HepG2 (cell line): ENCODE data around the gene UCKL1. TPM values are rescaled to one million over a fixed set of nuclear protein-coding genes. Genes with fewer than 3 reads are reported as not detected.

Source experiments
- CEBPG ChIP-seq: IDR thresholded peaks from 2 replicates; pipeline ENCODE4 v1.6.1; 2016
- FLYWCH1 ChIP-seq: sonication (generic); formaldehyde crosslinking; IDR thresholded peaks from 2 replicates; pipeline ENCODE4 v1.8.1; 2023; ENCODE audit warnings: mild to moderate bottlenecking, missing genetic modification reagents
- FOXC1 ChIP-seq: sonication (generic); formaldehyde crosslinking; IDR thresholded peaks from 2 replicates; pipeline ENCODE4 v1.8.0; 2022; ENCODE audit warnings: mild to moderate bottlenecking, missing genetic modification reagents, borderline replicate concordance
- FOXO1 ChIP-seq: sonication (generic); formaldehyde crosslinking; IDR thresholded peaks from 2 replicates; pipeline ENCODE4 v1.4.0; 2020; ENCODE audit warnings: missing genetic modification reagents
- JUNB ChIP-seq: sonication (generic); formaldehyde crosslinking; IDR thresholded peaks from 2 replicates; pipeline ENCODE4 v1.8.0; 2022; ENCODE audit warnings: missing genetic modification reagents, mild to moderate bottlenecking, borderline replicate concordance
- MED1 ChIP-seq: sonication (generic); formaldehyde crosslinking; IDR thresholded peaks from 2 replicates; pipeline ENCODE4 v1.4.0; 2020; ENCODE audit warnings: missing genetic modification reagents
- RARA ChIP-seq: IDR thresholded peaks from 2 replicates; pipeline ENCODE4 v1.6.1; 2016; ENCODE audit warnings: missing genetic modification reagents, missing compliant biosample characterization
- RFX1 ChIP-seq: fragments of 450-650 bp; IDR thresholded peaks from 2 replicates; pipeline ENCODE4 v1.6.1; 2017
- SOX6 ChIP-seq, 2 experiments: fragments of 450-650 bp in 1 of 2; sonication (generic) in 1 of 2; formaldehyde crosslinking in 1 of 2; IDR thresholded peaks; 2 replicates each; pipeline versions ENCODE4 v1.4.0 to v1.6.1; 2017 to 2020; ENCODE audit warnings: antibody characterized with exemption in 1 of 2, mild to moderate bottlenecking in 1 of 2, missing genetic modification reagents in 1 of 2
- SP5 ChIP-seq: IDR thresholded peaks from 2 replicates; pipeline ENCODE4 v1.6.1; 2016; ENCODE audit warnings: low read depth, borderline replicate concordance
- SRSF9 ChIP-seq: fragments of 200-400 bp; formaldehyde crosslinking; IDR thresholded peaks from 2 replicates; pipeline ENCODE4 v1.6.1; 2018; ENCODE audit warnings: borderline replicate concordance, mild to moderate bottlenecking, low read depth, low read length; ENCODE audit not compliant: insufficient read depth, poor library complexity, severe bottlenecking
- ZNF205 ChIP-seq: IDR thresholded peaks from 2 replicates; pipeline ENCODE4 v1.6.1; 2018; ENCODE audit warnings: missing biosample characterization, missing genetic modification reagents
- ZNF24 ChIP-seq: fragments of 450-650 bp; IDR thresholded peaks from 2 replicates; pipeline ENCODE4 v1.6.1; 2017; ENCODE audit warnings: antibody characterized with exemption, mild to moderate bottlenecking
- ZNF569 ChIP-seq: sonication (generic); formaldehyde crosslinking; IDR thresholded peaks from 2 replicates; pipeline ENCODE4 v1.5.0; 2020; ENCODE audit warnings: mild to moderate bottlenecking, missing genetic modification reagents, moderate library complexity, borderline replicate concordance
- ZNF619 ChIP-seq: sonication (generic); formaldehyde crosslinking; IDR thresholded peaks from 2 replicates; pipeline ENCODE4 v1.4.0; 2020; ENCODE audit warnings: mild to moderate bottlenecking, missing genetic modification reagents
- polyA plus RNA-seq, 8 experiments: library from polyadenylated mRNA; depleted of rRNA in 3 of 8; stranded (reverse) in 7 of 8; unstranded in 1 of 8; fragments of >200 nt; fragmentation: Illumina TruSeq in 4 of 8; extraction: Trizol in 4 of 8; gene quantifications; 2 replicates each; pipeline versions ENCODE4 v1.2.1 to v1.2.3, GENCODE V29; 2011 to 2016; ENCODE audit warnings: low read depth in 4 of 8, missing spikeins in 1 of 8, mixed read lengths in 1 of 8; ENCODE audit not compliant: insufficient read depth in 1 of 8
- total RNA-seq, 5 experiments: library from RNA; depleted of rRNA; stranded (reverse); fragments of >200 nt; fragmentation: Illumina TruSeq; extraction: Trizol; gene quantifications; 2 replicates each; pipeline ENCODE4 v1.2.3, GENCODE V29; 2016; ENCODE audit warnings: low read depth in 1 of 5
- TF ChIP-seq, protein P1 (sequence below): sonication (generic); formaldehyde crosslinking; IDR thresholded peaks from 2 replicates; pipeline ENCODE4 v1.4.0; 2020; ENCODE audit warnings: mild to moderate bottlenecking, missing genetic modification reagents
- TF ChIP-seq, protein P2 (sequence below): sonication (generic); formaldehyde crosslinking; IDR thresholded peaks from 2 replicates; pipeline ENCODE4; 2020; ENCODE audit warnings: missing genetic modification reagents, mild to moderate bottlenecking, borderline replicate concordance
- TF ChIP-seq, protein P3 (sequence below): sonication (generic); formaldehyde crosslinking; IDR thresholded peaks from 2 replicates; pipeline ENCODE4 v1.5.1; 2020; ENCODE audit warnings: mild to moderate bottlenecking, missing genetic modification reagents, moderate library complexity
- TF ChIP-seq, protein P4 (sequence below): sonication (generic); formaldehyde crosslinking; IDR thresholded peaks from 2 replicates; pipeline ENCODE4 v1.5.1; 2020; ENCODE audit warnings: missing genetic modification reagents, mild to moderate bottlenecking, borderline replicate concordance
- TF ChIP-seq, protein P5 (sequence below): sonication (generic); formaldehyde crosslinking; IDR thresholded peaks from 2 replicates; pipeline ENCODE4 v1.4.0; 2020; ENCODE audit warnings: mild to moderate bottlenecking, missing genetic modification reagents

UCKL1 gene
- total and polyA plus RNA-seq, 2 of the 13 experiments (the other 11 are each of a cell fraction or from before 2014, with no cell fraction given) = 50.2 to 126 TPM

DNA sequence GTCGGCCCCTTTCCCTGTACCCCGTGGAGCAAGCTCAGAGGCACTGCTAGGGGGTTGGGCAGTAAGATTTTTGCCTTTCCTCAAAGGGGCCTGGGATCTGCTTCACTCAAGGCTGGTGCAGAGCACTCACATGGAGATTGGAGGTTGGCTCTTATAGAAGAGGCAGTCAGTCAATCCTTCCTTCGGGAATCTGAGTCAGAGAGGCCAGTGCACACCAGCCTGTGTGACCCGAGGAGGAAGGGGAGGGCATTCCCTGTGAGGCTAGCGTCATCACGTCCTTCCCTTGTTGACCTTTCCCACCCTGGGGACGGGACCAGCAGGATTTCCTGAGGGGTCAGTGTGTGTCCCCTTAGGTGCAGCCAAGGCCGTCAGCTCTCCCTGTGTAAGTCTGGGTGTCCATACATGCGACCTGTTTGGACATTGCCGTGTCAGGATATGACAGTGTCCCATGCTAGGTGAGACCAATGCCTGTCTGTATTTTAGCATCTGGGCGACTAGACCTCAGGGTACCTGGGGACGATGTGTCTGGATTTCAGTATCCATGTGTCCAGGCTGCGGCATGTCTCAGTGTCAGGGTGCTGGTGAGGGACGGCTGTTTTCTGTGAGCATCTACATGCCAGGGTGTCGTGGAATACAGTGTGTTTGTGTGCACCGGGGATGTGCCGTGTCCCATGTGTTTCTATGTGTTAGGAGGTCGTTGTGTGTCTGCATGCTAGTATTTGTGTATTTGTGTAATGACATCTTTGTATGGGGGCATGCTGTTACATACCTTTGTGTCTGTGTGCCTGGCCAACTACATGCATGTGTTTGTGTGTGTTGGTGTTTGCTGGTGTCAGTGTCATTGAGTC is 16.3 kb upstream of the UCKL1 start (continued):
- TF ChIP-seq, protein P1, sequence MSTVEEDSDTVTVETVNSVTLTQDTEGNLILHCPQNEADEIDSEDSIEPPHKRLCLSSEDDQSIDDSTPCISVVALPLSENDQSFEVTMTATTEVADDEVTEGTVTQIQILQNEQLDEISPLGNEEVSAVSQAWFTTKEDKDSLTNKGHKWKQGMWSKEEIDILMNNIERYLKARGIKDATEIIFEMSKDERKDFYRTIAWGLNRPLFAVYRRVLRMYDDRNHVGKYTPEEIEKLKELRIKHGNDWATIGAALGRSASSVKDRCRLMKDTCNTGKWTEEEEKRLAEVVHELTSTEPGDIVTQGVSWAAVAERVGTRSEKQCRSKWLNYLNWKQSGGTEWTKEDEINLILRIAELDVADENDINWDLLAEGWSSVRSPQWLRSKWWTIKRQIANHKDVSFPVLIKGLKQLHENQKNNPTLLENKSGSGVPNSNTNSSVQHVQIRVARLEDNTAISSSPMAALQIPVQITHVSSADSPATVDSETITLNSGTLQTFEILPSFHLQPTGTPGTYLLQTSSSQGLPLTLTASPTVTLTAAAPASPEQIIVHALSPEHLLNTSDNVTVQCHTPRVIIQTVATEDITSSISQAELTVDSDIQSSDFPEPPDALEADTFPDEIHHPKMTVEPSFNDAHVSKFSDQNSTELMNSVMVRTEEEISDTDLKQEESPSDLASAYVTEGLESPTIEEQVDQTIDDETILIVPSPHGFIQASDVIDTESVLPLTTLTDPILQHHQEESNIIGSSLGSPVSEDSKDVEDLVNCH = peak; percentile 72; the same call in 1 of the 2 replicates
- TF ChIP-seq MED1 (CRISPR knock-in tag) = peak; percentile 27; the same call in 1 of the 2 replicates
- TF ChIP-seq, protein P2, sequence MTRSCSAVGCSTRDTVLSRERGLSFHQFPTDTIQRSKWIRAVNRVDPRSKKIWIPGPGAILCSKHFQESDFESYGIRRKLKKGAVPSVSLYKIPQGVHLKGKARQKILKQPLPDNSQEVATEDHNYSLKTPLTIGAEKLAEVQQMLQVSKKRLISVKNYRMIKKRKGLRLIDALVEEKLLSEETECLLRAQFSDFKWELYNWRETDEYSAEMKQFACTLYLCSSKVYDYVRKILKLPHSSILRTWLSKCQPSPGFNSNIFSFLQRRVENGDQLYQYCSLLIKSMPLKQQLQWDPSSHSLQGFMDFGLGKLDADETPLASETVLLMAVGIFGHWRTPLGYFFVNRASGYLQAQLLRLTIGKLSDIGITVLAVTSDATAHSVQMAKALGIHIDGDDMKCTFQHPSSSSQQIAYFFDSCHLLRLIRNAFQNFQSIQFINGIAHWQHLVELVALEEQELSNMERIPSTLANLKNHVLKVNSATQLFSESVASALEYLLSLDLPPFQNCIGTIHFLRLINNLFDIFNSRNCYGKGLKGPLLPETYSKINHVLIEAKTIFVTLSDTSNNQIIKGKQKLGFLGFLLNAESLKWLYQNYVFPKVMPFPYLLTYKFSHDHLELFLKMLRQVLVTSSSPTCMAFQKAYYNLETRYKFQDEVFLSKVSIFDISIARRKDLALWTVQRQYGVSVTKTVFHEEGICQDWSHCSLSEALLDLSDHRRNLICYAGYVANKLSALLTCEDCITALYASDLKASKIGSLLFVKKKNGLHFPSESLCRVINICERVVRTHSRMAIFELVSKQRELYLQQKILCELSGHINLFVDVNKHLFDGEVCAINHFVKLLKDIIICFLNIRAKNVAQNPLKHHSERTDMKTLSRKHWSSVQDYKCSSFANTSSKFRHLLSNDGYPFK (CRISPR knock-in tag) = peak; percentile 17
- TF ChIP-seq ZNF24 = no peak
- TF ChIP-seq FLYWCH1 (CRISPR knock-in tag) = no peak
- TF ChIP-seq ZNF619 = no peak
- TF ChIP-seq ZNF569 (CRISPR knock-in tag) = no peak
- peak; percentile 51; the same call in 1 of the 2 replicates for TF ChIP-seq SP5 (CRISPR knock-in tag)
- 0 out of 2 replicates have a peak, but pooled peaks have one; percentile 11 for TF ChIP-seq CEBPG
- TF ChIP-seq RFX1 = no peak
- TF ChIP-seq, protein P3, sequence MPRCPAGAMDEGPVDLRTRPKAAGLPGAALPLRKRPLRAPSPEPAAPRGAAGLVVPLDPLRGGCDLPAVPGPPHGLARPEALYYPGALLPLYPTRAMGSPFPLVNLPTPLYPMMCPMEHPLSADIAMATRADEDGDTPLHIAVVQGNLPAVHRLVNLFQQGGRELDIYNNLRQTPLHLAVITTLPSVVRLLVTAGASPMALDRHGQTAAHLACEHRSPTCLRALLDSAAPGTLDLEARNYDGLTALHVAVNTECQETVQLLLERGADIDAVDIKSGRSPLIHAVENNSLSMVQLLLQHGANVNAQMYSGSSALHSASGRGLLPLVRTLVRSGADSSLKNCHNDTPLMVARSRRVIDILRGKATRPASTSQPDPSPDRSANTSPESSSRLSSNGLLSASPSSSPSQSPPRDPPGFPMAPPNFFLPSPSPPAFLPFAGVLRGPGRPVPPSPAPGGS (CRISPR knock-in tag) = 0 out of 2 replicates have a peak, but pooled peaks have one; percentile 34
- 0 out of 2 replicates have a peak, but pooled peaks have one; percentile 37 for TF ChIP-seq ZNF205 (CRISPR knock-in tag)
- TF ChIP-seq RARA = peak; percentile 75
- TF ChIP-seq, protein P4, sequence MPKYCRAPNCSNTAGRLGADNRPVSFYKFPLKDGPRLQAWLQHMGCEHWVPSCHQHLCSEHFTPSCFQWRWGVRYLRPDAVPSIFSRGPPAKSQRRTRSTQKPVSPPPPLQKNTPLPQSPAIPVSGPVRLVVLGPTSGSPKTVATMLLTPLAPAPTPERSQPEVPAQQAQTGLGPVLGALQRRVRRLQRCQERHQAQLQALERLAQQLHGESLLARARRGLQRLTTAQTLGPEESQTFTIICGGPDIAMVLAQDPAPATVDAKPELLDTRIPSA = no peak
- no peak for TF ChIP-seq JUNB
- peak; percentile 21; the same call in 1 of the 2 replicates for TF ChIP-seq FOXO1 (CRISPR knock-in tag)
- TF ChIP-seq SOX6 (IDR thresholded peaks at IDR 0.05) = no peak
- no peak for TF ChIP-seq SOX6 (CRISPR knock-in tag; IDR thresholded peaks at IDR 0.05)
- TF ChIP-seq FOXC1 (CRISPR knock-in tag) = 0 out of 2 replicates have a peak, but pooled peaks have one; percentile 46
- no peak for TF ChIP-seq SRSF9
- TF ChIP-seq, protein P5, sequence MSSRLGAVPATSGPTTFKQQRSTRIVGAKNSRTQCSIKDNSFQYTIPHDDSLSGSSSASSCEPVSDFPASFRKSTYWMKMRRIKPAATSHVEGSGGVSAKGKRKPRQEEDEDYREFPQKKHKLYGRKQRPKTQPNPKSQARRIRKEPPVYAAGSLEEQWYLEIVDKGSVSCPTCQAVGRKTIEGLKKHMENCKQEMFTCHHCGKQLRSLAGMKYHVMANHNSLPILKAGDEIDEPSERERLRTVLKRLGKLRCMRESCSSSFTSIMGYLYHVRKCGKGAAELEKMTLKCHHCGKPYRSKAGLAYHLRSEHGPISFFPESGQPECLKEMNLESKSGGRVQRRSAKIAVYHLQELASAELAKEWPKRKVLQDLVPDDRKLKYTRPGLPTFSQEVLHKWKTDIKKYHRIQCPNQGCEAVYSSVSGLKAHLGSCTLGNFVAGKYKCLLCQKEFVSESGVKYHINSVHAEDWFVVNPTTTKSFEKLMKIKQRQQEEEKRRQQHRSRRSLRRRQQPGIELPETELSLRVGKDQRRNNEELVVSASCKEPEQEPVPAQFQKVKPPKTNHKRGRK (CRISPR knock-in tag) = no peak
